Posterior cingulate gyrus (tissue), 11 donors: ENCODE data around the gene ZNF823.
A peak's percentile ranks its signal among the peaks of the same experiment; 100 is the strongest.

Source experiments
- DNase-seq, 10 donors: peaks; one replicate each; pipeline versions ENCODE4 v3.0.0 to v3.0.0-alpha.2; 2020 to 2021; ENCODE audit warnings: mixed read lengths in 3 of 10
- intact Hi-C: fragments of 100-400 bp; cut with DNase I; formaldehyde crosslinking; loops from one replicate; pipeline ENCODE4 v1.15.1; 2023

ZNF823 gene

GRCh38 chr19:11745869-11746268, 7.1 kb upstream of the ZNF823 start:
- no peak for DNase-seq
- intact Hi-C loops, result no loop called here

DNA sequence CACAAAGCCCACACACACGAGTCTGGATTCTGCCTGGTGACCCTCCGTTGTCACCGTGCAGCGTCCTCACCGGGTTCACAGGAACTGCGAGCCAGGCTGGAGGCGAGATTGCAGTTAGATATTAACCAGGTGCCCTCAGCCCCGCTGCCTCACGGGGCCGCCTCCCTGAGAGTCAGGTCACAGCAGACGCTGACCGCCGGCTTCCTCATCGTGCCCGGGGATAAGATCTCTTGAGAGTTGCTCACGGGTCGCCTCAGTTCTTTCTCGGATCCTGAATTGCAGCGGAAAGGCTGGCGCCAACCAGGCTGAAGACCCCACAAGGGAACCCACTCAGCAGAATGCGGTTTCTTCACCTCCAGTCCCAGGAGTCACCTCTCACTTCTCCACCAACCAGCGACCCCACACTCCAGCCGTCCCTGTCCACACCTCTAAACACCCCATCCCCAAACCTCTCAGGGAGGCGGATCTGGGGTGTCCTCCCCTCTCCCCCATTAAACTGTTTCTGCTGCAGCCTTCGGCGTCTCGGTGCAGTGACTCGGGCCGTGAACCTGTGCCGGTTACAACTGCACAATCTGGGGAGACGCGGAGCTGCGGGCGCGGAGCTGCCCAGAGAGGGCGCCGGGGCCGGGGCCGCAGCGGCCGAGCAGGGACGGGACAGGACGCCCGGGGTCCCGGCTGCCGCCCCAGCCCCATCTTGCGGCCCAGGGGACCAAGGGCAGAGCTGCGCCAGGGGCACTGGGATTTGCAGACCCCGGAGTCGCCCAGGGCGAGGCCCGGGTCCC, 591 bp downstream of the ZNF823 start:
- peak in 6 of 10 donors; percentile 3 to 86 (median 17) for DNase-seq
- intact Hi-C loops, result no loop called here

DNA sequence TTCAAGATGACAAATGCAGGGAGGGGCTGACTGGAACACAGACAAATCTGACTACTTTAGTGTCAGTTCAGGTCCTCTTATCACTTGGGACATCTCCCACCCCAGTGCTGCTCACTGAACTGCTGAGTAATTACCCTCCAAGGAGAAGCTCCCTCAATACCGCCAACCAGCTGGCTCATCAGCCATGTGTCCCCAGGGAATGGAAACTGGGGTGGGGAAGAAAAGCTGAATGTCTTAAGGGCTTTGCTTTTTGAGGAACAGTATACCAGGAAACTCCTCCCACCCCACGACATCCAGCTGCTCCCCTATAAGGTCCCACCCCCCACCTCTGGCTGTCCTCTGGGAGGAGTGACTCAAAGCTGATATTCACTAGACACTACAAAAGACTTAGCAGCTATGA, 2.0 kb downstream of the ZNF823 start:
- intact Hi-C loops, result no loop called here
- no peak for DNase-seq

DNA sequence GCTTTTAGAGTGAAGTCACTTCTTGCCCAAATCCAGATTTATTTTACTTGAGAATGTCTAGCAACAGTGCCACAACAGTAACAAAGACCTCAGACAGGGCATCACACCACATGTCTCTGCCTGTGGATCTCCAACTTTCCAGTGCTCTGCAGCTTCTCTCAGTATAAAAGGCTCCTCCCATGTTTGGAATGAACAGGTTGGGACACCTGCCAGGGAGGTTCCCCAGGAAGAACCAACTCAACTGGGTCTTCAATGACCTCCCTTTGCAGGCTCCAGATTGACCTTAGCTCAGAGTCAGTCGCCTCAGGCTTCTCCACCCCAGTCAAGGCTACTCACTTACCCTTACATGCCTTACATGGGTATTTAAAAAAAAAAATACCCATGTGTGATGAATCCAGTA, 3.4 kb downstream of the ZNF823 start:
- DNase-seq, result no peak
- intact Hi-C loops, result no loop called here

- no peak for DNase-seq
- intact Hi-C loops, result no loop called here
Measured at GRCh38 chr19:11729586-11729985, 9.2 kb downstream of the ZNF823 start.

DNA sequence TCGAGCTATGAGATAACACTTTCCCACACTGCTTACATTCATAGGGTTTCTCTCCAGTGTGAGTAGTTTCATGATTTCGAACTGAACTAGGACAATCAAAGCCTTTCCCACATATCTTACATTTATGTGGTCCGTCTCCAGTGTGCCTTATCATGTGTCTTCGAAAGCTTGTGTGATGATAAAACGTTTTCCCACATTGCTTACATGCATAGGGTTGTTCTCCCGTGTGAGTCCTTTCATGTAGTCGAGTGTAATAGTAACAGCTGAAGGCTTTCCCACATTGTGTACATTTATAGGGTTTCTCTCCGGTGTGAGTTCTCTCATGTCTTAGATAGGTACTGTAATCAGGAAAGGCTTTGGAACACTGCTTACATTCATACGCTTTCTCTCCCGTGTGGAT, 16.3 kb downstream of the ZNF823 start:
- intact Hi-C loops, result no loop called here

DNA sequence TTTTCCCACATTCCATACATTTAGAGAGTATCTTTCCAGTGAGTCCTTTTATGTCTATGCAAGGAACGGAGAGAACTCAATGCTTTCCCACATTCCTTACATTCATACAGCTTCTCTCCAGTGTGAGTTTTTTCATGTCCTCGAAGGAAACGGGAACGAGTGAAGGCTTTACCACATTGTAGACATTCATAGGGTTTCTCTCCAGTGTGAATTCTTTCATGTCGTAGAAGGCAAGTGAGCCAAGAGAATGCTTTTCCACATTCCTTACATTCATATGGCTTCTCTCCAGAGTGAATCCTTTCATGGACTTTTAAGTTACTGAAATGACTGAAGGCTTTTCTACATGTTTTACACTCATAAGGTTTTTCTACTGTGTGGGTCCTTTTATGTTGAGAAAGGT, 17.1 kb downstream of the ZNF823 start:
- DNase-seq, result no peak
- intact Hi-C loops, result no loop called here

More for the DNA sequence above, 16.3 kb downstream of the ZNF823 start:
- DNase-seq, result no peak

DNA sequence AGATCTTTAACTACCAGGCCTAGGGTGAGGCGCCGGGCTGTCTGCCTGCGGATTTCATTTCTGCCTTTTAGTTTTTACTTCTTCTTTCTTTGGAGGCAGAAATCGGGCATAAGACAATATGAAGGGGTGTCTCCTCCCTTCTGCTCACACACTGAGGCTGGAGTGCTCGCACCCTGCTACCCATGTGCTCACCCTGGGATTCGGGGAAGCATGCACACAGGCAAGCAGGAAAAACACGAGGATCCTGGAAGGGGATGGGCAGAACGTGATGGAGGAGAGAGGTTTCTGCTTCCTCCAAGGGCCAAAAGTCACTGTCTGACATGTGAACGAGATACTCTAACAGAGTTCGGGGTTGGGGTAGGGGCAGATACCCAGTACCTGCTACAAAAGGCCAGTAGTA, 28.4 kb downstream of the ZNF823 start:
- DNase-seq, result no peak
- intact Hi-C loops, result no loop called here

GRCh38 chr19:11708457-11708856, 30.3 kb downstream of the ZNF823 start:
- DNase-seq, result no peak
- intact Hi-C loops, result no loop called here

DNA sequence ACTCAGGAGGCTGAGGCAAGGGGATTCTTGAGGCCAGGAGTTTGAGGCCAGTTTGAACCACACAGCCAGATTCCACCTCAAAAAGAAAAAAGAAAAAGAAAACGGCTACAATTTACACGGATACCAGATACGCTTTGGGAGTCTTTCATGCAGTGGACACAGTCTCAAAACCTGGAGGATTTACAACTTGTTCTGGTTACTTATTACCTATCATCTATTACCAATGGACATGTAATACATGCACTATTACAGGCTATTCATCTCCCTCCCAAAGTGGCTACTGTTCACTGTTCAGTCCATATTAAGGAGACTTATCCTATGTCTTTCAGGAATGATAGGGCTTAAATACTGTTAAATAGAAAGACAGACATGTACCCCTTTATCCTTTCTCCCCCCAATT, 33.3 kb downstream of the ZNF823 start:
- intact Hi-C loops, result no loop called here
- DNase-seq, result no peak

GRCh38 chr19:11704626-11705025, 34.1 kb downstream of the ZNF823 start:
- intact Hi-C loops, result no loop called here
- DNase-seq, result no peak

GRCh38 chr19:11699931-11700794, 38.6 kb downstream of the ZNF823 start:
- no peak for DNase-seq

DNA sequence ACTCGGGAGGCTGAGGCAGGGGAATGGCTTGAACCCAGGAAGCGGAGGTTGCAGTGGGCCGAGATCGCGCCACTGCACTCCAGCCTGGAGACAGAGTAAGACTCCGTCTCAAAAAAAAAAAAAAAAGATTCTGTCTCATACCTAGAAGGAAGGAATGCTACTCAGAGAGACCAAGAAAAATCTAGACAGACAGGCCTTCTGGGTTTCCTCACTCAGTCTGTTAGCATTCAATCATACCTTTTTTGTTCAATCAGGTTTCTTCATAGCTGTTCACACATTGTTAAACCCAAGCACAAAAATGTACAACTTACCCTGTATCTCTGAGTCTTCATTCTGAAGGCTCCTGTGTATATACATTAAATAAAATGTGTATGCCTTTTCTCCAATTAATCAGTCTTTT, 40.5 kb downstream of the ZNF823 start:
- intact Hi-C loops, result no loop called here
- no peak for DNase-seq

More at GRCh38 chr19:11699931-11700794, 38.6 kb downstream of the ZNF823 start:
- intact Hi-C loops, result no loop called here

DNA sequence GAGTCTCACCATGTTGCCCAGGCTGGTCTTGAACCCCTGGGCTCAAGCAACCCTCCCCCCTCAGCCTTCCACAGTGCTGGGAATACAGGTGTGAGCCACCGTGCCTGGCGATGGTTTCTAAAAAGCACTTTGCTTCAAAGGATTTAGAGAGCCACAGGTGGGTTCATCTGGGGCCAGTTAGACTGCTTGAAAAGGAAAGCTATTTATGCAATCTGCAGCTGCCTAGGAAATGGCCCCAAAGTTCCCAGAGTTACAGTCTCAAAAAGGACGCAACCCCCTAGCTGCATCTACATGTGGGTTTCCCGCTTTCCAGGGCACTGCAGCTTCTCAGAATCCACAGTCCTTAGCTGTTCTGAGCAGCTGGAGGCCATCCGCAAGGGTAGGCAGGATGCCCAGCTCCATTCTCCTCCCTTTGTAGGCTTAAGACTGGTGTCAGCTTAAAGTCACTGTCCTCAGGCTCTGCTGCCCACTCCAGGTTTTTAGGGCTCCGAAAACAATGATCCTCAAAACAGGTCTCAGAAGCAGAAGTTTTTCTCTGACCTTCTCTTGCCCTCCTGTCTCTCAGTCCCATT, 41.4 kb downstream of the ZNF823 start:
- intact Hi-C loops, result no loop called here
- no peak for DNase-seq

GRCh38 chr19:11694533-11695439, 44.0 kb downstream of the ZNF823 start:
- DNase-seq, result peak; percentile 82 to 99 (median 94)
- intact Hi-C loops, result no loop called here

DNA sequence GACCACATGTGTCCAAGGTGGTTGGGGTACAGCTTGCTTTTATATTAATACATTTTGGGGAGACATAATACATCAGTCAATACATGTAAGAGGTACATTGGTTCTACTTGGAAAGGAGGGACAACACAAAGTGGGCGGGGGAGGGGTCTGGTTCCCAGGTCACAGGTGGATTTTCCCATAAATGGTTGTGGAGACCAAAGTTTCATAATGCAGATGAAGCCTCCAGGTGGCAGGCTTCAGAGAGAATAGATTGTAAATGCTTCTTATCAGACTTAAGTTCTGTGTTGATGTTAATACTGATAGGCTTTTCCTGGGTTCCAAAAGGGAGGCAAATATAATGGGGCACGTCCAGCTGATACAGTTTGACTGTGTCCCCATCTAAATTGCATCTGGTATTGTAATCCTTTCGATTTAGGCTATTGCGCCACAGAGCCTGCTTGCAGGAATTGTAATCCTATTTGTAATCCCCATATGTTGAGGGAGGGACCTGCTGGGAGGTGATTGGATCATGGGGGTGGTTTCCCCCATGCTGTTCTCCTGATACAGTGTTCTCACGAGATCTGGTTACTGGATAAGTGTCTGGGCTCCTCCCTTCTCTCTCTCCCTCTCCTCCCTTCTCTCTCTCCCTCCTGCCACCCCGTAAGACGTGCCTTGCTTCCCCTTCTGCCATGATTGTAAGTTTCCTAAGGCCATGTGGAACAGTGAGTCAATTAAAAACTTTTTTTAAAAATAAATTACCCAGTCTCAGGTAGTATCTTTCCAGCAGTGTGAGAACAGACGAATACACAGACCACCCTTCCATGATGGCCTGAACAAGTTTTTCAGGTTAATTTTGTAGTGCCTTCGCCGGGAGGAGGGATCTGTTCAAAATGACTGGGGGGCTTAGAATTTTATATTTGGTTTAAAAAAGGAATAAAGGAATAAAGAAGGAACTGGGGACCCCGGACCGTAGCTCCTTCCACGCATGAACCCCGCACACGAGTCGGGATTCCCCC, 44.9 kb downstream of the ZNF823 start:
- intact Hi-C loops, result no loop called here
- no peak for DNase-seq

GRCh38 chr19:11692127-11692790, 46.5 kb downstream of the ZNF823 start:
- DNase-seq, result no peak
- intact Hi-C loops, result no loop called here
